ENCODE results near the gene PPME1.

Gene PPME1

GRCh38 chr11:74196781-74197486, 25.8 kb downstream of the PPME1 start:
- no peak overlapping the region for H2BK120ac ChIP-seq (ENCODE audit: insufficient read depth, low read length, poor library complexity)
- no peak overlapping the region for H2AFZ ChIP-seq (ENCODE audit: insufficient read depth, low read length, poor library complexity)
- no peak overlapping the region for H2AK5ac ChIP-seq (ENCODE audit: low read length)
- H3K36me3 ChIP-seq (ENCODE audit: control insufficient read depth in 1 of 2, insufficient read depth in 2 of 2, low read length in 2 of 2): peaks cover 2% of the 10 kb centered on the region in 2 experiments
- H3K27ac ChIP-seq (ENCODE audit: low read depth, low read length): no peak overlapping the region
- no CpG with 5 or more reads among the region's 2 CpGs for WGBS (ENCODE audit: extremely low coverage, insufficient coverage, insufficient read length)
- H3K79me2 ChIP-seq (ENCODE audit: control insufficient read depth, insufficient read depth, low read length, poor library complexity): no peaks in the 10 kb centered on the region
- H3K27me3 ChIP-seq (ENCODE audit: insufficient read depth, low read length): no peaks in the 10 kb centered on the region
- H4K8ac ChIP-seq (ENCODE audit: low read depth, low read length): no peak overlapping the region
- H3K14ac ChIP-seq (ENCODE audit: low read length): no peak overlapping the region
- no peak overlapping the region for H3K23ac ChIP-seq (ENCODE audit: low read length)
- no peak overlapping the region for H3K4me3 ChIP-seq (ENCODE audit: low read depth, low read length)
- H3K4ac ChIP-seq (ENCODE audit: low read depth, low read length): no peak overlapping the region
- H2BK12ac ChIP-seq (ENCODE audit: low read length): no peak overlapping the region
- DNase-seq: peak; percentile 61 to 86
- H3K9ac ChIP-seq (ENCODE audit: low read length): no peak overlapping the region
- no peaks in the 10 kb centered on the region for H3K79me1 ChIP-seq (ENCODE audit: low read length)
- H2BK5ac ChIP-seq (ENCODE audit: low read depth, low read length, poor library complexity): no peak overlapping the region
- no peak overlapping the region for H4K12ac ChIP-seq (ENCODE audit: low read depth, low read length)
- no peak overlapping the region for H3K4me2 ChIP-seq (ENCODE audit: low read length)
- H3K4me1 ChIP-seq (ENCODE audit: control insufficient read depth in 1 of 2, insufficient read depth in 2 of 2, low read length in 2 of 2): peaks cover 0 to 1% of the 10 kb centered on the region in 2 experiments
- no peak overlapping the region for H4K91ac ChIP-seq (ENCODE audit: low read depth, low read length)
- no peaks in the 10 kb centered on the region for H3K9me3 ChIP-seq (ENCODE audit: insufficient read depth, low read depth, low read length)
- no peak overlapping the region for H3K18ac ChIP-seq (ENCODE audit: low read length)

- no peaks in the 10 kb centered on the region for H3K4me1 ChIP-seq (ENCODE audit: control insufficient read depth in 1 of 2, insufficient read depth in 2 of 2, low read length in 2 of 2)
- H2AK5ac ChIP-seq (ENCODE audit: low read length): no peak overlapping the region
- H4K12ac ChIP-seq (ENCODE audit: low read depth, low read length): no peak overlapping the region
- H3K9me3 ChIP-seq (ENCODE audit: insufficient read depth, low read depth, low read length): no peaks in the 10 kb centered on the region
- H2BK5ac ChIP-seq (ENCODE audit: low read depth, low read length, poor library complexity): no peak overlapping the region
- H2AFZ ChIP-seq (ENCODE audit: insufficient read depth, low read length, poor library complexity): no peak overlapping the region
- H3K79me1 ChIP-seq (ENCODE audit: low read length): no peaks in the 10 kb centered on the region
- H3K4me2 ChIP-seq (ENCODE audit: low read length): no peak overlapping the region
- whole genome bisulfite sequencing (ENCODE audit: extremely low coverage, insufficient coverage, insufficient read length): no CpG with 5 or more reads among the region's 2 CpGs
- no peak overlapping the region for H3K18ac ChIP-seq (ENCODE audit: low read length)
- H3K27ac ChIP-seq (ENCODE audit: low read depth, low read length): no peak overlapping the region
- no peak overlapping the region for H3K9ac ChIP-seq (ENCODE audit: low read length)
- no peak overlapping the region for H3K23ac ChIP-seq (ENCODE audit: low read length)
- no peaks in the 10 kb centered on the region for H3K27me3 ChIP-seq (ENCODE audit: insufficient read depth, low read length)
- no peak overlapping the region for H4K91ac ChIP-seq (ENCODE audit: low read depth, low read length)
- no peak overlapping the region for H2BK120ac ChIP-seq (ENCODE audit: insufficient read depth, low read length, poor library complexity)
- no peak for DNase-seq
- no peak overlapping the region for H4K8ac ChIP-seq (ENCODE audit: low read depth, low read length)
- no peak overlapping the region for H3K4me3 ChIP-seq (ENCODE audit: low read depth, low read length)
- no peak overlapping the region for H2BK12ac ChIP-seq (ENCODE audit: low read length)
- no peaks in the 10 kb centered on the region for H3K79me2 ChIP-seq (ENCODE audit: control insufficient read depth, insufficient read depth, low read length, poor library complexity)
- no peak overlapping the region for H3K14ac ChIP-seq (ENCODE audit: low read length)
- H3K36me3 ChIP-seq (ENCODE audit: control insufficient read depth in 1 of 2, insufficient read depth in 2 of 2, low read length in 2 of 2): peaks cover 3 to 7% of the 10 kb centered on the region in 2 experiments
- H3K4ac ChIP-seq (ENCODE audit: low read depth, low read length): no peak overlapping the region
Measured at GRCh38 chr11:74203966-74204365, 32.9 kb downstream of the PPME1 start.

DNA sequence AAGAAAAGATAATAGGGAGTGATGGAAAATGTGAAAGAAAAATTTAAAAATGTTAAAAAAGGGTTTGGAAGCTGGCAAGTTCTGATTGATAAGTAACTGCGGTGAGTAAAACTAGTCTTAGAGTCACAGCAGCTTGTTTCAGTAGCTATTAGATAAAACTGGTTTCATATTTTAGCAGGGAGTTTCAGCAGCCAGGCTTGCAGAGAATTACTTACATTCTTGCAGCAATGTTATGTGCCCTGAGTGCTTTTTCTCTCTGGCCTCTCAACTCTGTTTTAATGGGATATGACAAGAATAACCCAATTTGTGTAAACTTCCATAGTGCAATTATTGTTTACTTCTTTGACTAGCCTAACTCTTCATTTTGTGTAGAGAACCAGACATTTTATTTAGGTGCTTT, 33.6 kb downstream of the PPME1 start:
- Histone ChIP-seq H3K4me2 (ENCODE audit: low read length) (no peak overlapping the region), H4K8ac (ENCODE audit: low read depth, low read length) (no peak overlapping the region), H3K4me1 (ENCODE audit: control insufficient read depth in 1 of 2, insufficient read depth in 2 of 2, low read length in 2 of 2) (no peaks in the 10 kb centered on the region), H3K23ac (ENCODE audit: low read length) (no peak overlapping the region), H2AK5ac (ENCODE audit: low read length) (no peak overlapping the region), H2BK5ac (ENCODE audit: low read depth, low read length, poor library complexity) (no peak overlapping the region), H3K27me3 (ENCODE audit: insufficient read depth, low read length) (no peaks in the 10 kb centered on the region), H3K14ac (ENCODE audit: low read length) (no peak overlapping the region), H3K18ac (ENCODE audit: low read length) (no peak overlapping the region), H4K91ac (ENCODE audit: low read depth, low read length) (no peak overlapping the region), H4K12ac (ENCODE audit: low read depth, low read length) (no peak overlapping the region), H2AFZ (ENCODE audit: insufficient read depth, low read length, poor library complexity) (no peak overlapping the region), H3K27ac (ENCODE audit: low read depth, low read length) (no peak overlapping the region), H2BK12ac (ENCODE audit: low read length) (no peak overlapping the region), H3K79me2 (ENCODE audit: control insufficient read depth, insufficient read depth, low read length, poor library complexity) (no peaks in the 10 kb centered on the region), H3K9ac (ENCODE audit: low read length) (no peak overlapping the region), H3K36me3 (ENCODE audit: control insufficient read depth in 1 of 2, insufficient read depth in 2 of 2, low read length in 2 of 2) (peaks cover 5 to 9% of the 10 kb centered on the region in 2 experiments), H3K4ac (ENCODE audit: low read depth, low read length) (no peak overlapping the region), H2BK120ac (ENCODE audit: insufficient read depth, low read length, poor library complexity) (no peak overlapping the region), H3K9me3 (ENCODE audit: insufficient read depth, low read depth, low read length) (no peaks in the 10 kb centered on the region), H3K79me1 (ENCODE audit: low read length) (no peaks in the 10 kb centered on the region), H3K4me3 (ENCODE audit: low read depth, low read length) (no peak overlapping the region)
- DNase-seq: peak; percentile 12 to 66
- WGBS (ENCODE audit: extremely low coverage, insufficient coverage, insufficient read length): 100% methylated on average over 1 of the region's 1 CpG

- H3K36me3 ChIP-seq (ENCODE audit: control insufficient read depth in 1 of 2, insufficient read depth in 2 of 2, low read length in 2 of 2): peaks cover 5 to 11% of the 10 kb centered on the region in 2 experiments
- H2BK5ac ChIP-seq (ENCODE audit: low read depth, low read length, poor library complexity): no peak overlapping the region
- DNase-seq: no peak
- H3K79me2 ChIP-seq (ENCODE audit: control insufficient read depth, insufficient read depth, low read length, poor library complexity): no peaks in the 10 kb centered on the region
- H2AFZ ChIP-seq (ENCODE audit: insufficient read depth, low read length, poor library complexity): no peak overlapping the region
- no peak overlapping the region for H3K18ac ChIP-seq (ENCODE audit: low read length)
- H2BK120ac ChIP-seq (ENCODE audit: insufficient read depth, low read length, poor library complexity): no peak overlapping the region
- H2BK12ac ChIP-seq (ENCODE audit: low read length): no peak overlapping the region
- no peak overlapping the region for H4K12ac ChIP-seq (ENCODE audit: low read depth, low read length)
- H4K91ac ChIP-seq (ENCODE audit: low read depth, low read length): no peak overlapping the region
- H3K14ac ChIP-seq (ENCODE audit: low read length): no peak overlapping the region
- H4K8ac ChIP-seq (ENCODE audit: low read depth, low read length): no peak overlapping the region
- WGBS (ENCODE audit: extremely low coverage, insufficient coverage, insufficient read length): no CpG with 5 or more reads among the region's 1 CpG
- H3K9ac ChIP-seq (ENCODE audit: low read length): no peak overlapping the region
- no peak overlapping the region for H3K4me3 ChIP-seq (ENCODE audit: low read depth, low read length)
- H3K9me3 ChIP-seq (ENCODE audit: insufficient read depth, low read depth, low read length): no peaks in the 10 kb centered on the region
- H3K4me2 ChIP-seq (ENCODE audit: low read length): no peak overlapping the region
- no peaks in the 10 kb centered on the region for H3K4me1 ChIP-seq (ENCODE audit: control insufficient read depth in 1 of 2, insufficient read depth in 2 of 2, low read length in 2 of 2)
- no peaks in the 10 kb centered on the region for H3K27me3 ChIP-seq (ENCODE audit: insufficient read depth, low read length)
- no peak overlapping the region for H3K27ac ChIP-seq (ENCODE audit: low read depth, low read length)
- no peak overlapping the region for H3K23ac ChIP-seq (ENCODE audit: low read length)
- H2AK5ac ChIP-seq (ENCODE audit: low read length): no peak overlapping the region
- no peak overlapping the region for H3K4ac ChIP-seq (ENCODE audit: low read depth, low read length)
- H3K79me1 ChIP-seq (ENCODE audit: low read length): no peaks in the 10 kb centered on the region
Measured at GRCh38 chr11:74205181-74205580, 34.1 kb downstream of the PPME1 start.

Data from trophoblast cell (in vitro differentiated cells and primary cell).